Liver (tissue), 9 donors: ENCODE measurements around the gene MRC2. TPM values are rescaled to one million over a fixed set of nuclear protein-coding genes. Genes with fewer than 3 reads are reported as not detected.

Experiments
- DNase-seq: peaks from one replicate; pipeline ENCODE4 v3.0.0-alpha.2; 2017; ENCODE audit warnings: low spot score
- H3K27ac ChIP-seq, 2 donors: one replicate each; pipeline ENCODE4 v1.7.0; 2013; ENCODE audit warnings: inconsistent platforms in 2 of 2, low read length in 2 of 2, control low read depth in 1 of 2, low read depth in 1 of 2, mild to moderate bottlenecking in 1 of 2
- H3K27me3 ChIP-seq, 4 donors: one replicate each; pipeline versions ENCODE4 v1.6.1 to v1.7.0; 2013; ENCODE audit warnings: low read length in 3 of 4, inconsistent platforms in 1 of 4, mild to moderate bottlenecking in 1 of 4, moderate library complexity in 1 of 4; ENCODE audit not compliant: control insufficient read depth in 4 of 4, insufficient read depth in 4 of 4
- H3K36me3 ChIP-seq, 4 donors: one replicate each; pipeline versions ENCODE4 v1.6.1 to v1.7.0; 2013; ENCODE audit warnings: low read length in 3 of 4, mild to moderate bottlenecking in 3 of 4, low read depth in 1 of 4, moderate library complexity in 1 of 4; ENCODE audit not compliant: control insufficient read depth in 4 of 4, insufficient read depth in 3 of 4
- H3K4me1 ChIP-seq, 4 donors: one replicate each; pipeline versions ENCODE4 v1.6.1 to v1.7.0; 2013; ENCODE audit warnings: low read length in 3 of 4, mild to moderate bottlenecking in 3 of 4, moderate library complexity in 1 of 4; ENCODE audit not compliant: control insufficient read depth in 4 of 4, insufficient read depth in 4 of 4
- H3K4me3 ChIP-seq, 3 donors: one replicate each; pipeline versions ENCODE4 v1.6.1 to v1.7.0; 2013; ENCODE audit warnings: low read length in 3 of 3, control low read depth in 1 of 3, low read depth in 1 of 3, mild to moderate bottlenecking in 1 of 3
- H3K9ac ChIP-seq, 2 donors: one replicate each; pipeline ENCODE4 v1.7.0; 2013; ENCODE audit warnings: low read length in 2 of 2, mild to moderate bottlenecking in 2 of 2, moderate library complexity in 2 of 2, control low read depth in 1 of 2, low read depth in 1 of 2
- H3K9me3 ChIP-seq, 4 donors: one replicate each; pipeline versions ENCODE4 v1.6.1 to v1.7.0; 2013; ENCODE audit warnings: low read length in 3 of 4; ENCODE audit not compliant: control insufficient read depth in 4 of 4
- ATF3 ChIP-seq: IDR thresholded peaks from 2 replicates; pipeline ENCODE4 v1.6.1; 2016; ENCODE audit warnings: antibody characterized with exemption
- CTCF ChIP-seq: fragments of 150-350 bp; IDR thresholded peaks from 2 replicates; pipeline ENCODE4 v1.5.1; 2017; ENCODE audit warnings: improper control_type of control experiment, low read depth, low read length; ENCODE audit not compliant: missing input control
- EGR1 ChIP-seq, 2 donors: IDR thresholded peaks; 2 replicates each; pipeline ENCODE4 v1.6.1; 2016 to 2018; ENCODE audit warnings: antibody characterized with exemption in 2 of 2, low read depth in 2 of 2
- FOXA1 ChIP-seq: IDR thresholded peaks from 2 replicates; pipeline ENCODE4 v1.6.1; 2016; ENCODE audit warnings: antibody characterized with exemption
- FOXA2 ChIP-seq: IDR thresholded peaks from 2 replicates; pipeline ENCODE4 v1.6.1; 2016; ENCODE audit warnings: antibody characterized with exemption
- GABPA ChIP-seq, 2 donors: IDR thresholded peaks in 1 of 2; conservative IDR thresholded peaks in 1 of 2; 2 replicates each; pipeline ENCODE4 v1.6.1; 2016; ENCODE audit warnings: antibody characterized with exemption in 2 of 2, mild to moderate bottlenecking in 1 of 2, moderate library complexity in 1 of 2
- HNF4G ChIP-seq: IDR thresholded peaks from 2 replicates; pipeline ENCODE4 v1.6.1; 2016; ENCODE audit warnings: antibody characterized with exemption
- MAX ChIP-seq: IDR thresholded peaks from 2 replicates; pipeline ENCODE4 v1.6.1; 2016; ENCODE audit warnings: antibody characterized with exemption
- NR2F2 ChIP-seq: IDR thresholded peaks from 2 replicates; pipeline ENCODE4 v1.6.1; 2016; ENCODE audit warnings: antibody characterized with exemption
- RAD21 ChIP-seq, 2 donors: IDR thresholded peaks; 2 replicates each; pipeline ENCODE4 v1.6.1; 2016; ENCODE audit warnings: antibody characterized with exemption in 2 of 2, mild to moderate bottlenecking in 2 of 2
- RXRA ChIP-seq, 2 donors: IDR thresholded peaks; 2 replicates each; pipeline ENCODE4 v1.6.1; 2017 to 2018; ENCODE audit warnings: antibody characterized with exemption in 2 of 2, mild to moderate bottlenecking in 1 of 2
- SP1 ChIP-seq: IDR thresholded peaks from 2 replicates; pipeline ENCODE4 v1.6.1; 2018; ENCODE audit warnings: antibody characterized with exemption, mild to moderate bottlenecking
- YY1 ChIP-seq: IDR thresholded peaks from 2 replicates; pipeline ENCODE4 v1.6.1; 2016; ENCODE audit warnings: antibody characterized with exemption, mild to moderate bottlenecking
- WGBS: extraction: QIAGEN DNeasy Blood & Tissue Kit; methylation state at CpG from one replicate; pipeline ENCODE4 v1.1.7; 2013; 5-methylcytosine and 5-hydroxymethylcytosine counted together
- polyA plus RNA-seq, 2 donors: library from polyadenylated mRNA; stranded (reverse) in 1 of 2; unstranded in 1 of 2; fragments of 200-250 nt in 1 of 2; fragments of >200 nt in 1 of 2; fragmentation: Nextera tagmentation in 1 of 2; extraction: Ambion mirVana in 1 of 2; gene quantifications; one replicate each; pipeline versions ENCODE4 v1.2.1 to v1.2.3, GENCODE V29; 2013 to 2015
- total RNA-seq, 2 donors: library from RNA; depleted of rRNA; stranded (reverse); fragments of >200 nt; gene quantifications; one replicate each; pipeline ENCODE4 v1.2.3, GENCODE V29; 2014
- TF ChIP-seq, protein P1 (sequence below): IDR thresholded peaks from 2 replicates; pipeline ENCODE4 v1.6.1; 2016; ENCODE audit warnings: antibody characterized with exemption
- TF ChIP-seq, protein P2 (sequence below): IDR thresholded peaks from 2 replicates; pipeline ENCODE4 v1.6.1; 2016; ENCODE audit warnings: antibody characterized with exemption, mild to moderate bottlenecking
- donor health status: healthy.
- donor health status: healthy.
- donor health status: healthy.
- donor health status: healthy.
- donor health status: healthy.

The MRC2 gene
- total and polyA plus RNA-seq, 4 donors: 0.49 to 81.1 (median 2.8) TPM

DNA sequence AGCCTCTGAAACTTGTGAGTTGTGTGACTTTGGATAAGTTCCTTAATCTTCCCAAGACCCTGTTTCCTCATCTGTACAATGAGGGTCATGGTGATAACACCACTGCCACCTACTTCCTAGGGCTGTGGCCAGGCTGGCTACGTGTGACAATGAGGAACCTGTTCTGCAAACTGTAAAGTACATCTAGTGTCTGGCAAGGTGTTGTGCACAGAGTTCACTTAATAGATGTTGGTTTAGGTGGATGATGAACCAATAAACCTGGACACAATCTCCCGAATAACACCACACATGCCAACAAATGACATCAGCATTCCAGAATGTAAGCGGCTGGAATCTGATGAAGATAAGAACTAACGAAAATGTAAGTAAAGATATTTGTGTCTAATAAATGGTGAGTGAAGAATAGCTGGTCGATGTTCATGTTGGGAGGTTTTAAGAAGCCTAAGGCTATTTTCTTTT lies 98.3 kb downstream of the MRC2 start:
- Histone ChIP-seq H3K36me3 (no peaks in the 10 kb centered on the region), H3K4me1 (no peaks in the 10 kb centered on the region), H3K27ac (no peak overlapping the region), H3K9ac (no peak overlapping the region), H3K27me3 (peaks cover 0 to 10% (median 0%) of the 10 kb centered on the region in 4 donors), H3K4me3 (no peak overlapping the region), H3K9me3 (no peaks in the 10 kb centered on the region)
- DNase-seq: no peak
- 41% methylated on average over 5 of the region's 5 CpGs for WGBS
- no peak for TF ChIP-seq GABPA (IDR thresholded peaks at IDR 0.05 in 1 of 2, conservative IDR thresholded peaks at IDR 0.05 in 1 of 2)
- TF ChIP-seq, protein P1, sequence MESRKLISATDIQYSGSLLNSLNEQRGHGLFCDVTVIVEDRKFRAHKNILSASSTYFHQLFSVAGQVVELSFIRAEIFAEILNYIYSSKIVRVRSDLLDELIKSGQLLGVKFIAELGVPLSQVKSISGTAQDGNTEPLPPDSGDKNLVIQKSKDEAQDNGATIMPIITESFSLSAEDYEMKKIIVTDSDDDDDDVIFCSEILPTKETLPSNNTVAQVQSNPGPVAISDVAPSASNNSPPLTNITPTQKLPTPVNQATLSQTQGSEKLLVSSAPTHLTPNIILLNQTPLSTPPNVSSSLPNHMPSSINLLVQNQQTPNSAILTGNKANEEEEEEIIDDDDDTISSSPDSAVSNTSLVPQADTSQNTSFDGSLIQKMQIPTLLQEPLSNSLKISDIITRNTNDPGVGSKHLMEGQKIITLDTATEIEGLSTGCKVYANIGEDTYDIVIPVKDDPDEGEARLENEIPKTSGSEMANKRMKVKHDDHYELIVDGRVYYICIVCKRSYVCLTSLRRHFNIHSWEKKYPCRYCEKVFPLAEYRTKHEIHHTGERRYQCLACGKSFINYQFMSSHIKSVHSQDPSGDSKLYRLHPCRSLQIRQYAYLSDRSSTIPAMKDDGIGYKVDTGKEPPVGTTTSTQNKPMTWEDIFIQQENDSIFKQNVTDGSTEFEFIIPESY: no peak
- no peak for TF ChIP-seq YY1
- TF ChIP-seq RXRA (IDR thresholded peaks at IDR 0.05): no peak
- no peak for TF ChIP-seq NR2F2
- TF ChIP-seq CTCF: no peak
- no peak for TF ChIP-seq RAD21 (IDR thresholded peaks at IDR 0.05)
- no peak for TF ChIP-seq MAX
- TF ChIP-seq, protein P2, sequence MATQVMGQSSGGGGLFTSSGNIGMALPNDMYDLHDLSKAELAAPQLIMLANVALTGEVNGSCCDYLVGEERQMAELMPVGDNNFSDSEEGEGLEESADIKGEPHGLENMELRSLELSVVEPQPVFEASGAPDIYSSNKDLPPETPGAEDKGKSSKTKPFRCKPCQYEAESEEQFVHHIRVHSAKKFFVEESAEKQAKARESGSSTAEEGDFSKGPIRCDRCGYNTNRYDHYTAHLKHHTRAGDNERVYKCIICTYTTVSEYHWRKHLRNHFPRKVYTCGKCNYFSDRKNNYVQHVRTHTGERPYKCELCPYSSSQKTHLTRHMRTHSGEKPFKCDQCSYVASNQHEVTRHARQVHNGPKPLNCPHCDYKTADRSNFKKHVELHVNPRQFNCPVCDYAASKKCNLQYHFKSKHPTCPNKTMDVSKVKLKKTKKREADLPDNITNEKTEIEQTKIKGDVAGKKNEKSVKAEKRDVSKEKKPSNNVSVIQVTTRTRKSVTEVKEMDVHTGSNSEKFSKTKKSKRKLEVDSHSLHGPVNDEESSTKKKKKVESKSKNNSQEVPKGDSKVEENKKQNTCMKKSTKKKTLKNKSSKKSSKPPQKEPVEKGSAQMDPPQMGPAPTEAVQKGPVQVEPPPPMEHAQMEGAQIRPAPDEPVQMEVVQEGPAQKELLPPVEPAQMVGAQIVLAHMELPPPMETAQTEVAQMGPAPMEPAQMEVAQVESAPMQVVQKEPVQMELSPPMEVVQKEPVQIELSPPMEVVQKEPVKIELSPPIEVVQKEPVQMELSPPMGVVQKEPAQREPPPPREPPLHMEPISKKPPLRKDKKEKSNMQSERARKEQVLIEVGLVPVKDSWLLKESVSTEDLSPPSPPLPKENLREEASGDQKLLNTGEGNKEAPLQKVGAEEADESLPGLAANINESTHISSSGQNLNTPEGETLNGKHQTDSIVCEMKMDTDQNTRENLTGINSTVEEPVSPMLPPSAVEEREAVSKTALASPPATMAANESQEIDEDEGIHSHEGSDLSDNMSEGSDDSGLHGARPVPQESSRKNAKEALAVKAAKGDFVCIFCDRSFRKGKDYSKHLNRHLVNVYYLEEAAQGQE: no peak
- TF ChIP-seq HNF4G: no peak
- no peak for TF ChIP-seq FOXA1
- TF ChIP-seq FOXA2: no peak
- no peak for TF ChIP-seq ATF3
- TF ChIP-seq SP1: no peak
- TF ChIP-seq EGR1 (IDR thresholded peaks at IDR 0.05; ENCODE audit: low read depth in 2 of 2): no peak
